IgD-negative memory B cell (primary cell): ENCODE measurements around the gene CDC42SE2. TPM values are rescaled to one million over a fixed set of nuclear protein-coding genes. Genes with fewer than 3 reads are reported as not detected.
A peak's percentile ranks its signal among the peaks of the same experiment; 100 is the strongest.

Source experiments
- H3K27ac Mint-ChIP-seq, 3 donors: one replicate each; pipeline ENCODE4 v1.8.0; 2020 to 2022; ENCODE audit warnings: mild to moderate bottlenecking in 3 of 3, mixed read lengths in 3 of 3, moderate library complexity in 1 of 3
- H3K27me3 Mint-ChIP-seq: one replicate; pipeline ENCODE4 v1.8.0; 2021; ENCODE audit warnings: mixed read lengths
- H3K36me3 Mint-ChIP-seq: one replicate; pipeline ENCODE4 v1.8.0; 2020; ENCODE audit warnings: mild to moderate bottlenecking, mixed read lengths
- H3K4me1 Mint-ChIP-seq, 3 donors: one replicate each; pipeline ENCODE4 v1.8.0; 2020 to 2022; ENCODE audit warnings: mixed read lengths in 3 of 3, mild to moderate bottlenecking in 1 of 3
- H3K4me3 Mint-ChIP-seq, 4 donors: one replicate each; pipeline ENCODE4 v1.8.0; 2020 to 2022; ENCODE audit warnings: mild to moderate bottlenecking in 4 of 4, mixed read lengths in 4 of 4, moderate library complexity in 3 of 4
- H3K9me3 Mint-ChIP-seq, 3 donors: one replicate each; pipeline ENCODE4 v1.8.0; 2020 to 2021; ENCODE audit warnings: mixed read lengths in 3 of 3, mild to moderate bottlenecking in 1 of 3
- polyA plus RNA-seq: library from polyadenylated mRNA; unstranded; fragments of 300-500 nt; fragmentation: Illumina TruSeq; gene quantifications from one replicate; pipeline ENCODE4 v1.2.3, GENCODE V29; 2021

The CDC42SE2 gene, protein sequence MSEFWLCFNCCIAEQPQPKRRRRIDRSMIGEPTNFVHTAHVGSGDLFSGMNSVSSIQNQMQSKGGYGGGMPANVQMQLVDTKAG
- 248 TPM for polyA plus RNA-seq

DNA sequence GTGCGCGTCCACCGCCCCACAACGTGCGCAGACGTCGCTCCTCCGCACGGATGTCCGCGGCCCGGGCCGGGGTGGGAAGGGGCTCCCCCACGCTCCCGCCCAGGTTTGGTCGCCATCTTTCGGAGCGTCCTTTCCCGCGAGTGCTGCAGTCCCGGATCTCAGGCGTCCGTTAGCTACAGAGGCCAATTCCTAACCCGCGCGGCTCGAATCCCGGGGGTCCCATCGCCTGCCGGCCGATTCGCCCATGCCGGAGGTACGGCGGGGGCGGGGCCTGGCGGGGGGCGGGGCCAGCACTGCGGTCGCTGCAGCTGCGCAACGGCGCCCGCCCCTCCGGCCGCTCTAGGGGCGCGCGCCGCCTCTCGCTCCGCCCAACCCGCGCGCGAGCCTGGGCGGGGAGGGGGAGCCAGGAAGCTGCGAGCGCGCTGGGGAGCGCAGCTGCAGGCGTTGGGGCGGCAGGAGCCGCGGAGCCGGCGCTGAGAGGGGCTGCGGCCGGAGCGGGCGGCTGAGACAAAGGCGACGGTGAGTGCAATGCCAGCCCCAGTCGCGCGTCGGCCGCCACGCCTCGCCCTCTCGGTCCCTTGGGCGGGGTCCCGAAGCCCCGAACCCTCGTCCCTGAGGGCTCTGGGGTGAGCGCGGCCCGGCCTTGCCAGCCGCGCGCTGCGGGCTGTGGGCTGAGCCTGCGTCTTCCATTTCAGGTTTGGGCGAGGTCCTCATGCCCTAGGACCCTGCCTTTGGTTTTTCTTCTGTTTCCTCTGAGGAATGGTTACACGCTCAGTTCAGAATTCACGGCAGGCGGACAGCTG is at the start of gene CDC42SE2:
TSS of gene CDC42SE2 (plus strand) at position 406 of the 803 bp plus-strand sequence. CDS start 95,441 bp downstream, outside the sequence.
- Mint-ChIP-seq H3K27me3 (no peaks in the 10 kb centered on the region), H3K27ac (peak within 1 kb of the TSS; percentile 94 to 96 (median 94)), H3K36me3 (peaks cover 3% of the 10 kb centered on the region), H3K4me3 (peak within 1 kb of the TSS; percentile 91 to 98 (median 94)), H3K9me3 (no peaks in the 10 kb centered on the region), H3K4me1 (peaks cover 27 to 34% (median 28%) of the 10 kb centered on the region in 3 donors)

DNA sequence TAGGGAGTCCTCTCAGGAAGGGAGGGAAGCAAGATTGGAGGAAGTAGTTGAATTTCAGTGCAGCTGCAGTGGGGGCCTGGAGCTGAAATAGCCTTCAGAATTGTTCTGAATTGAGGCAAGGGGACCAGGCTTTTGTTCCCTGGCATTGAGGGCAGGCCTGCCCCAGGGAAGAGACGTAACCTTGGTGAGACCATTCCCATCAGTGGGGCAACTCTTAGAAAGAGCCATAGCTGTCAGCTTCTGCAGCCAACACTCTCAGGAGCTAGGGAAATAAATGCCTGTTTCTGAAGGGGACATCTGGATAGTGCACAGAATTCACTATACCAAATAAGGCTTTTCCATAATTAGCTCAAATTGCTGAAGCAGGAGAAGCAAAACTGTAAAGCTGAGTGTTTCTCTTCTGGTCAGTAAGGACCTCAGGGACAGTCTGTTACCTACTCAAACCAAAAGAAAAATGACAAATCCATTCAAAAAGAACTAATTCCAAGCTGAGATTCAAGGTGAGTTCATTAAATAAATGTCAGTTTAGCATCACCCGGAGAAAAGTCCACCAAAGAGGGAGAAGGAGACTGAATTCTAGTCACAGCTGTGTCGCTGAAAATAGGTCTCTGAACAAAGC is 49.1 kb upstream of the CDC42SE2 start:
- Mint-ChIP-seq H3K4me1 (peaks cover 23 to 52% (median 44%) of the 10 kb centered on the region in 3 donors), H3K4me3 (peak overlapping the region in 1 of 4 donors; percentile 10), H3K9me3 (no peaks in the 10 kb centered on the region), H3K36me3 (peaks cover 2% of the 10 kb centered on the region), H3K27ac (peak overlapping the region in 1 of 3 donors; percentile 54), H3K27me3 (no peaks in the 10 kb centered on the region)

DNA sequence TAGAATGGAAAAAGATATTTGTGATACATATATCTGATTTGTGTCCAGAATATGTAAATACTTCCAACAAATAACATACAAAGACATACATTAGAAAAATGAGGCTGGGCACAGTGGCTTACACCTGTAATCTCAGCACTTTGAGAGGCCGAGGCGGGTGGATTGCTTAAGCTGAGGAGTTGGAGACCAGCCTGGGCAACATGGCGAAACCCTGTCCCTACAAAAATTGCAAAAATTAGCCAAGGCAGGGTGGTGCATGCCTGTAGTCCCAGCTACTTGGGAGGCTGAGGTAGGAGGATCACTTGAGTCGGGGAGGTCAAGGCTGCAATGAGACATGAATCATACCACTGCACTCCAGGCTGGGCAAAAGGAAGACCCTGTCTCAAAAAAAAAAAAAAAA is 46.1 kb upstream of the CDC42SE2 start:
- H3K9me3 Mint-ChIP-seq = no peaks in the 10 kb centered on the region
- H3K27me3 Mint-ChIP-seq = peaks cover 1% of the 10 kb centered on the region
- peak overlapping the region in 1 of 4 donors; percentile 60 for H3K4me3 Mint-ChIP-seq
- peaks cover 22 to 46% (median 27%) of the 10 kb centered on the region in 3 donors for H3K4me1 Mint-ChIP-seq
- peak overlapping the region in 1 of 3 donors; percentile 91 for H3K27ac Mint-ChIP-seq
- peaks cover 2% of the 10 kb centered on the region for H3K36me3 Mint-ChIP-seq

DNA sequence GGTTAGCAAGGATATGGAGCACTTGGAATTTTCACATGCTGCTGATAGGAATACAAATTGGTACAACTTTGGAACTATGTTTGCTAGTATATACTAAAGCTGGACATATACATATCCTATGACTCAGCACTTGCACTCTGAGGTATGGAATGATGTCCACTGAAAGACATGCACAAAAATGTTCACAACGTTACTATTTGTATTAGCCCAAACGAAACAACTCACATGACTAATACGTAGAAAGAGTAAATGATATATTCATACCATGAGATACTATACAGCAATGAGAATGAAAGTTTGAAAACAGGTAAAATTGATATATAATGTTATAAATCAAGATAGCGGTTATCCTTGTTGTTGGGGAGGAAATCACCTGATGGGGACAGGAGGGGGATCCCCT is 45.5 kb upstream of the CDC42SE2 start:
- Mint-ChIP-seq H3K36me3 (peaks cover 2% of the 10 kb centered on the region), H3K4me3 (peak overlapping the region in 1 of 4 donors; percentile 41), H3K4me1 (peaks cover 22 to 48% (median 27%) of the 10 kb centered on the region in 3 donors), H3K9me3 (no peaks in the 10 kb centered on the region), H3K27ac (peak overlapping the region in 1 of 3 donors; percentile 91), H3K27me3 (peaks cover 3% of the 10 kb centered on the region)

DNA sequence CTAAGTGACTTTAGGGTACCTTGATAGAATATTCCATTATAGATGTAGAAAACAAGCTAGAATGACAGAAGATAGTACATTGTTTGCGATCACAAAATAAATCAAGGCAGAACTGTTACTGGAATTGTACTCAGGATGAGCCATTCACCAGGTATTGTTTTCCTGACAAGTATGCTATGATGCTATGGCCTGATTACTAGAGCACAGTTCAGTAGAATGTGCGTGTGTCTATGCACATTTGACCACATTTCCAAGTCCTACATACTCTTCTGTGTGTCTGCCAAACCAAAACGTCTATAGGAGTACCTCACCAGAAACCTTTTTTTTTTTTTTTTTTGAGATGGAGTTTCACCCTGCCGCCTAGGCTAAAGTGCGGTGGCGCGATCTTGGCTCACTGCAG is 43.3 kb upstream of the CDC42SE2 start:
- Mint-ChIP-seq H3K4me1 (peaks cover 22 to 32% (median 22%) of the 10 kb centered on the region in 3 donors), H3K27me3 (peaks cover 3% of the 10 kb centered on the region), H3K4me3 (no peak overlapping the region), H3K27ac (peak overlapping the region in 1 of 3 donors; percentile 9), H3K9me3 (no peaks in the 10 kb centered on the region), H3K36me3 (no peaks in the 10 kb centered on the region)

DNA sequence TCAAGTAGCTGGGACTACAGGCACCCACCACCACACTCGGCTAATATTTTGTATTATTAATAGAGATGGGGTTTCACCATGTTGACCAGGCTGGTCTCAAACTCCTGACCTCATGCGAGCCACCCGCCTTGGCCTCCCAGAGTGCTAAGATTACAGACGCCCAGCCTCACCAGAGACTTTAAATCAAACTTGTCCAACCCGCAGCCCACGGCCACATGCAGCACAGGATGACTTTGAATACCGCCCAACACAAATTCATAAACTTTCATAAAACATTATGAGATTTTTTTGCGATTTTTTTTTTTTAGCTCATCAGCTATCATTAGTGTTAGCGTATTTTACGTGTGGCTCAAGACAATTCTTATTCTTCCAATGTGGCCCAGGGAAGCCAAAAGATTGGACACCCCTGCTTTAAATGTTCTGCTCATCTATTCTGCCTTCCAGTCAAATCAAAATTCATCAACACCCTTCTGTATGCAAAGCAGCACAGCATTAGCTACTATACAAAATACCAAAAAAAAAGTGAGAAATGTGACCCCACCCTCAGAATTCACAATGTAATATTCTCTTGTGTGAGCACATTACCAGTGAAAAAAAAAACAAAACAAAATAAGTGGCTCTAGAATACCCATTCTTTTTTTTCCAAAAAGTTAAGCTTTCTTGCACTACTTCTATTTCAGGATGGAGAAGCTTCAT is 42.7 kb upstream of the CDC42SE2 start:
- no peaks in the 10 kb centered on the region for H3K36me3 Mint-ChIP-seq
- H3K4me1 Mint-ChIP-seq = peaks cover 22 to 32% (median 22%) of the 10 kb centered on the region in 3 donors
- peak overlapping the region in 2 of 4 donors; percentile 3 to 9 for H3K4me3 Mint-ChIP-seq
- H3K27me3 Mint-ChIP-seq = peaks cover 3% of the 10 kb centered on the region
- H3K27ac Mint-ChIP-seq = no peak overlapping the region
- H3K9me3 Mint-ChIP-seq = no peaks in the 10 kb centered on the region

DNA sequence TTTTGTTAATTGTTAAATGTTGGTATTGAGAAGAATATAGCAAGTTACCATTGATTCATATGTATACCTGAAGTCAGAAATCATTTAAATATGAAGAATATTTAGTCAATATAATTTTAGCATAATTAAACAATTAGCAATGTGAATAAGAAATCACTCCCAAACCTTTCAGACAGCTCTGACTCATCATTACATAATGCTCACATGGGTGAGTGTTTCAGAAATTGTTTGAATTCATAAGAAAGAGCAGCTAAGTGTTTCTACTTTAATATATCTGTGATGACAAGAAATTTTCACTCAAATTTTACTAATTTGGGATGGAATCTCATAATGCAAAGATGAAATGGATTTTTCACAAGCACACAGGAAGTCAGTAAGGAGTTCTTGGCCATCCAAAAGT is 42.0 kb upstream of the CDC42SE2 start:
- H3K4me1 Mint-ChIP-seq = peaks cover 18 to 28% (median 22%) of the 10 kb centered on the region in 3 donors
- H3K4me3 Mint-ChIP-seq = no peak overlapping the region
- H3K27me3 Mint-ChIP-seq = peaks cover 3% of the 10 kb centered on the region
- H3K9me3 Mint-ChIP-seq = no peaks in the 10 kb centered on the region
- H3K36me3 Mint-ChIP-seq = no peaks in the 10 kb centered on the region
- no peak overlapping the region for H3K27ac Mint-ChIP-seq

DNA sequence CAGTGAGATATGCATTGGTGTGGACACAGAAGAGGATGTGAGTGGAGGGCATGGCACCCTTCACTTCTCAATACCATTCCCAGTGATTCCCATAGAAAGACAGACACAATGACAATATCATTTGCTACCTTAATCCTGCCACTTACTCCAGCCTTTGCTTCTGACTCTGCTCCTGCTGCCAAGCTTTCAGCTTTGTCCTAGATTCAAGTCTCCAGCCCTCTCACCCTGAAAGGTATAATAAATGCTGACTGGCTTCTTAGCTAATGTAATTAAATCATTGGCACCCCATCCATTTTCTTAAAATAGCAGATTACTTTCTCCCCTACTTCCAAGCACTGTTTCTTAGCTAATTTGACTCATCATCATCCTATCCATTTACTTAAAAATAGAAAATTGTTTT is 41.1 kb upstream of the CDC42SE2 start:
- H3K4me1 Mint-ChIP-seq = peaks cover 14 to 26% (median 15%) of the 10 kb centered on the region in 3 donors
- no peak overlapping the region for H3K27ac Mint-ChIP-seq
- no peaks in the 10 kb centered on the region for H3K36me3 Mint-ChIP-seq
- H3K27me3 Mint-ChIP-seq = peaks cover 3% of the 10 kb centered on the region
- H3K4me3 Mint-ChIP-seq = peak overlapping the region in 1 of 4 donors; percentile 3
- H3K9me3 Mint-ChIP-seq = no peaks in the 10 kb centered on the region

DNA sequence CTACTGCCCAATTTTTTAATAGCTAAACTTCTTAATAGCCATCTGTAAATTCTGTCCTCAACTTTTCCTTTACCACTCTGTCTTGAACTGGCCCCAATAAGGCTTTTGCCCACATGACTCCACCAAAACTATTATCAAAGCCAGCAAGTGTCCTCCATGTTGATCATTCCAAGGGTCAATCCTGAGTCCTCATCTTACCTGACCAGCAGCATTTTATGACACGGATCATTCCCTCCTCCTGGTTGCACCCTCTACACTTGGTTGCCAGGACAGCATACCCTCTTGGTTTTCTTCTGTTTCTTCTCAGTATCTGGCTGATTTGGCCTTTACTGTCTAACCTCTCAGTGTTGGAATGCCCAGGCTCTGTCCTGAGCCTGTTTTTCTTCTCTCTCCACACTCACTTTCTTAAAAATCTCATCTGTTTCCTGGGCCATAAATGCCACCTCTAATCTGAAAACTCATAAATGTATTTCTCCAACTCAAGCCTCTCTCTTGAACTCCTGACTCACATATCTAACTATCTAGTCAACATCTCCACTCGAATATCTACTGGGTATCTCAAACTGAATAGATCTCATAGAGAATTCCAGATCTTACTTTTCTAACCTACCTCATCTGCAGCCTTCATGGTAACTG is 40.0 kb upstream of the CDC42SE2 start:
- Mint-ChIP-seq H3K36me3 (no peaks in the 10 kb centered on the region), H3K27ac (no peak overlapping the region), H3K27me3 (peaks cover 3% of the 10 kb centered on the region), H3K4me1 (peaks cover 4 to 21% (median 7%) of the 10 kb centered on the region in 3 donors), H3K9me3 (no peaks in the 10 kb centered on the region), H3K4me3 (no peak overlapping the region)

DNA sequence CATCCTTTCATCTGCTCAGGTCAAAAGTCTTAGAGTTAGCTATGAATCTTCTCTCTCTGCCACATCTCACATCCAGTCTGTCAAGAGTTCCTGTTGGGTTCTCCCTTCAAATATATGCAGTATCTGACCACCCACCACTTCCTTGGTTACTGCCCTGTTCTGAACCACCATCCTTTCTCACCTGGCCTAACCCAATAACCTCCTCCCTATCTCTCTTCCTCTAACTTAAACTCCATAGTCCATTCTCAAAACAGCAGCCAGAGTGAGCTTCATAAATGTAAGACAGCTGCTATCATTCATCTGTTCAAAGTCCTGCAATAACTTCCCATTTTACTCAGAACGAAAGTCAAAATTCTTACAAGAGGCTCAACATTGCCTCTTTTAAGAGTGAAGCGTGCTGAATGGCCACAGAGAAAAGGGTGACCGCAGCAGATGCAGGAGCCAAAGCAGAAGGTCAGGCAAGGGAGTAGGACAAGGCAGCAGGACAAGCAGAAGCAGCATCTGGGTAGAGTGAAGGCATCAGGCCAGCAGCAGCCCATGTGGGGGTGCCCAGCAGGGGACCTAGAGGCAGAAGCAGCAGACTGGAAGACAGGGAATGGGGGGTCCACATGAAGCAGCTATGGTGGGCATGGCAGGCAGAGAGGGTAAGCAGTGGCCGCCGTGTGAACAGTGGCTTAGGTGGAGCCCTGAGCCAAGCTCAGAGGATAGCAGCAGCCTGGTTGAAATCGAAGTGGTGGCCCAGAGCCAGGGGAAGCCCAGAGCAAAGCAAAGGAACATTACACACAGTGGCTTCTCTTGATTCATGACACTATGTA is 39.3 kb upstream of the CDC42SE2 start:
- no peak overlapping the region for H3K27ac Mint-ChIP-seq
- peaks cover 4 to 21% (median 7%) of the 10 kb centered on the region in 3 donors for H3K4me1 Mint-ChIP-seq
- no peaks in the 10 kb centered on the region for H3K9me3 Mint-ChIP-seq
- peaks cover 3% of the 10 kb centered on the region for H3K27me3 Mint-ChIP-seq
- no peaks in the 10 kb centered on the region for H3K36me3 Mint-ChIP-seq
- no peak overlapping the region for H3K4me3 Mint-ChIP-seq

DNA sequence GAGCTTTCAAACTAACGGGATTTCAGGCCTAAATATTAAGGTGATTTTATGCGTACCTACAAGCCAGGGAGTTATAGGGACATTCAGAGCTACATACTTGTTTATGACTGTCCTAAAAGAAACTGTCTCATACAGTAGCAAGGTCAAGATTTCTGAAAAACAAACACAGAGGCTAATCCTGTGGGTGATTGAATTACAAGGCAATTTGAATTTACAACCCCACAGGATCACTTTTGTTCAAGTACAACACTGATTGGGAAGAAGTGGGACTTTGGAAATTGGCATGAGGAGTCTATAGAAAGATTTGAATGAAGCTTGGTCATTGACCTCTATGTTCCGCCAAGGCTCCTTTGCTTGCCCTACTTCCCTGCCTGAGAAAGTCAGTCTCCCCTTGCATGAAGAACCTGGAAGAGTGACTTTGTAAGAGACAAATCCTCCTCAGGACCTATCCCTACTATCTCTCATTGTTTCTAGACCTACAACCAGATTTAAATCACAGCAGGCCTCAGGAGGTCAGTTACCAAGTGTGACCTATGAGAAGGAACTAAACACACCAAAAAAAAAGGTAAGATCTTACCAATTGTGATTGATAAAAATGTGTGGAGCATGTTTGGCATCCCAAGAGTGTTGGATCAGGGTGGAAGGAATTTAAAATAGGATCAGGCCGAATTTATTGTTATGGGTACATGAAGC is 38.4 kb upstream of the CDC42SE2 start:
- peaks cover 9 to 26% (median 16%) of the 10 kb centered on the region in 3 donors for H3K4me1 Mint-ChIP-seq
- no peak overlapping the region for H3K4me3 Mint-ChIP-seq
- no peaks in the 10 kb centered on the region for H3K9me3 Mint-ChIP-seq
- no peak overlapping the region for H3K27ac Mint-ChIP-seq
- no peaks in the 10 kb centered on the region for H3K36me3 Mint-ChIP-seq
- peaks cover 3% of the 10 kb centered on the region for H3K27me3 Mint-ChIP-seq

DNA sequence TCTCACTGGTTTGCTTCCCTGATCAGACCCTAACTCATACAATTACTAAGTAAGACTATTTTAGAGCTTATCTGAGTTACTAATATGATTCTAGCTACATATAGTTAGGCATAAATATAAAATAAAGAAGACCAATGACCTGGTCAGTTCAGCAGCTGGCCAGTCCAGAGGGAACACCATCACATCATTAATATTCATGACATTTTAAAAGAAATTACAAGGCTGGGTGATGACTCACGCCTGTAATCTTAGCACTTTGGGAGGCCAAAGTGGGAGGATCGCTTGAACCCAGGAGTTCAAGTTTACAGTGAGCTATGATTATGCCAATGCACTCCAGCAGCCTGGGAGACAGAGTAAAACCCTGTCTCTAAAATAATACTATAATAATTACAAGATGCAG is 37.0 kb upstream of the CDC42SE2 start:
- H3K4me3 Mint-ChIP-seq = no peak overlapping the region
- H3K4me1 Mint-ChIP-seq = peaks cover 7 to 22% (median 13%) of the 10 kb centered on the region in 3 donors
- H3K9me3 Mint-ChIP-seq = no peaks in the 10 kb centered on the region
- no peak overlapping the region for H3K27ac Mint-ChIP-seq
- peaks cover 2% of the 10 kb centered on the region for H3K36me3 Mint-ChIP-seq
- peaks cover 3% of the 10 kb centered on the region for H3K27me3 Mint-ChIP-seq

DNA sequence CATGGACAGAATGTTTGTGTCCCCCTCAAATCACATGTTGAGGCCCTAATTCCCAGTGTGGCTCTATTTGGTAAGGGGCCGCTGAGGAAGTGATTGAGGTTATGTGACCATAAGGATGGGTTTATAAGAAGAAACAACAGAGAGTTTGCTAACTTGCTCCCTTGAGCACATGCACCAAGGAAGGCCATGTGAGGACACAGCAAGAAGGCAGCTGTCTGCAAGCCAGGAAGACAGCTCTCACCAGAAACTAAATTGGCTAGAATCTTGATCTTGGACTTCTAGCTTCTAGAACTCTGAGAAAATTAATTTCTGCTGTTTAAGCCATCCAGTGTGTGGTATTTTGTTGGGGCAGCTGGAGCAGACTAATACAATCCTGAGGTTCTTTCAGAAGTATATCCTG is 35.2 kb upstream of the CDC42SE2 start:
- Mint-ChIP-seq H3K27me3 (no peaks in the 10 kb centered on the region), H3K27ac (no peak overlapping the region), H3K36me3 (peaks cover 3% of the 10 kb centered on the region), H3K9me3 (no peaks in the 10 kb centered on the region), H3K4me3 (no peak overlapping the region), H3K4me1 (peaks cover 7 to 17% (median 13%) of the 10 kb centered on the region in 3 donors)
